DOHH2 (cell line): ENCODE results near the gene ABLIM1.

Source experiments
- H3F3A ChIP-seq: fragments of 200-600 bp; sonication (generic), shearing (Covaris generic); 2 replicates; pipeline ENCODE4 v1.6.0; 2016; ENCODE audit warnings: antibody characterized with exemption, mild to moderate bottlenecking; ENCODE audit not compliant: control insufficient read depth, insufficient read depth
- H3K27ac ChIP-seq: fragments of 200-600 bp; sonication (generic); 2 replicates; pipeline ENCODE4 v1.5.1; 2014; ENCODE audit warnings: low read depth, mild to moderate bottlenecking, low read length, moderate library complexity
- H3K27me3 ChIP-seq: fragments of 200-600 bp; sonication (generic); 2 replicates; pipeline ENCODE4 v1.6.1; 2014; ENCODE audit warnings: mild to moderate bottlenecking, low read length, mixed read lengths; ENCODE audit not compliant: control insufficient read depth
- H3K36me3 ChIP-seq: fragments of 200-600 bp; sonication (generic); 2 replicates; pipeline ENCODE4 v1.6.1; 2014; ENCODE audit warnings: mild to moderate bottlenecking, low read length, moderate library complexity, mixed read lengths; ENCODE audit not compliant: control insufficient read depth
- H3K4me1 ChIP-seq: fragments of 200-600 bp; sonication (generic); 2 replicates; pipeline ENCODE4 v1.6.1; 2014; ENCODE audit warnings: mild to moderate bottlenecking, low read length, mixed read lengths; ENCODE audit not compliant: control insufficient read depth
- H3K4me2 ChIP-seq: fragments of 200-600 bp; sonication (generic); 2 replicates; pipeline ENCODE4 v1.6.0; 2014; ENCODE audit warnings: mild to moderate bottlenecking, low read length, moderate library complexity
- H3K4me3 ChIP-seq: fragments of 200-600 bp; sonication (generic); 2 replicates; pipeline ENCODE4 v1.5.1; 2014; ENCODE audit warnings: mild to moderate bottlenecking, low read length, mixed read lengths
- H3K79me2 ChIP-seq: fragments of 200-600 bp; sonication (generic); 2 replicates; pipeline ENCODE4 v1.6.1; 2014; ENCODE audit warnings: mild to moderate bottlenecking, low read length, mixed read lengths; ENCODE audit not compliant: control insufficient read depth
- H3K9me2 ChIP-seq: fragments of 200-600 bp; sonication (generic); replicated peaks from 2 replicates; pipeline ENCODE4 v1.6.1; 2014; ENCODE audit warnings: mild to moderate bottlenecking, low read length, mixed read lengths; ENCODE audit not compliant: control insufficient read depth
- H3K9me3 ChIP-seq: fragments of 200-600 bp; sonication (generic); 2 replicates; pipeline ENCODE4 v1.6.1; 2014; ENCODE audit warnings: antibody characterized with exemption, low read length, mixed read lengths; ENCODE audit not compliant: control insufficient read depth, insufficient read depth
- H4K20me1 ChIP-seq: fragments of 200-600 bp; sonication (generic); 2 replicates; pipeline ENCODE4 v1.6.0; 2014; ENCODE audit warnings: low read depth, mild to moderate bottlenecking, antibody characterized with exemption, low read length, moderate library complexity; ENCODE audit not compliant: control insufficient read depth, insufficient read depth
- CTCF ChIP-seq: fragments of 200-600 bp; sonication (generic); IDR thresholded peaks from one replicate; pipeline ENCODE4 v1.5.1; 2014; ENCODE audit warnings: antibody characterized with exemption, mild to moderate bottlenecking, low read depth, low read length; ENCODE audit not compliant: poor library complexity, severe bottlenecking
- EZH2phosphoT487 ChIP-seq: fragments of 200-600 bp; sonication (generic); IDR thresholded peaks from 2 replicates; pipeline ENCODE4 v1.6.1; 2017; ENCODE audit warnings: borderline replicate concordance, mild to moderate bottlenecking, antibody characterized with exemption, low read length, moderate library complexity, mixed read lengths

Gene ABLIM1

GRCh38 chr10:114441107-114441506 lies 217.0 kb downstream of the ABLIM1 start:
- no peaks in the 10 kb centered on the region for H3K27me3 ChIP-seq
- H3K4me2 ChIP-seq: no peak overlapping the region
- H3K4me1 ChIP-seq: no peaks in the 10 kb centered on the region
- no peaks in the 10 kb centered on the region for H3K9me2 ChIP-seq
- no peak overlapping the region for H3K4me3 ChIP-seq
- TF ChIP-seq EZH2phosphoT487: no peak
- no peak for TF ChIP-seq CTCF
- H4K20me1 ChIP-seq: no peaks in the 10 kb centered on the region
- no peaks in the 10 kb centered on the region for H3F3A ChIP-seq
- no peaks in the 10 kb centered on the region for H3K79me2 ChIP-seq
- peaks cover 83% of the 10 kb centered on the region for H3K36me3 ChIP-seq
- H3K27ac ChIP-seq: no peak overlapping the region
- H3K9me3 ChIP-seq: no peaks in the 10 kb centered on the region

GRCh38 chr10:114437473-114438292 lies 220.4 kb downstream of the ABLIM1 start:
- Histone ChIP-seq H3K79me2 (no peaks in the 10 kb centered on the region), H3K36me3 (peaks cover 78% of the 10 kb centered on the region), H3K4me3 (no peak overlapping the region), H3K9me3 (no peaks in the 10 kb centered on the region), H3K9me2 (no peaks in the 10 kb centered on the region), H3K4me1 (no peaks in the 10 kb centered on the region), H4K20me1 (no peaks in the 10 kb centered on the region), H3F3A (no peaks in the 10 kb centered on the region), H3K27me3 (no peaks in the 10 kb centered on the region), H3K4me2 (no peak overlapping the region), H3K27ac (no peak overlapping the region)
- TF ChIP-seq EZH2phosphoT487 (no peak), CTCF (peak; percentile 45)

GRCh38 chr10:114436941-114437340 lies 221.1 kb downstream of the ABLIM1 start:
- no peaks in the 10 kb centered on the region for H3K9me3 ChIP-seq
- no peaks in the 10 kb centered on the region for H3K4me1 ChIP-seq
- peaks cover 70% of the 10 kb centered on the region for H3K36me3 ChIP-seq
- no peaks in the 10 kb centered on the region for H3F3A ChIP-seq
- no peak overlapping the region for H3K27ac ChIP-seq
- no peaks in the 10 kb centered on the region for H4K20me1 ChIP-seq
- H3K9me2 ChIP-seq: no peaks in the 10 kb centered on the region
- H3K27me3 ChIP-seq: no peaks in the 10 kb centered on the region
- H3K79me2 ChIP-seq: no peaks in the 10 kb centered on the region
- TF ChIP-seq EZH2phosphoT487 (no peak), CTCF (no peak)
- no peak overlapping the region for H3K4me3 ChIP-seq
- no peak overlapping the region for H3K4me2 ChIP-seq
